ENCODE measurements around the gene ZNHIT1. TPM values are rescaled to one million over a fixed set of nuclear protein-coding genes. Genes with fewer than 3 reads are reported as not detected.
A peak's percentile ranks its signal among the peaks of the same experiment; 100 is the strongest.

The ZNHIT1 gene
- total RNA-seq, 1 donor from 2014 or later, result 57.1 TPM

GRCh38 chr7:101218236-101219125 is 516 bp downstream of the ZNHIT1 start:
- no peak for DNase-seq (ENCODE audit: low spot score)

GRCh38 chr7:101220295-101220694 is 2.3 kb downstream of the ZNHIT1 start:
- DNase-seq (ENCODE audit: low spot score), result no peak

GRCh38 chr7:101222275-101222830 is 4.4 kb downstream of the ZNHIT1 start:
- DNase-seq (ENCODE audit: low spot score), result no peak

- no peak for DNase-seq (ENCODE audit: low spot score)
Observed at GRCh38 chr7:101223528-101223927, 5.6 kb downstream of the ZNHIT1 start.

- DNase-seq (ENCODE audit: low spot score), result no peak
Observed at GRCh38 chr7:101225650-101226049, 7.7 kb downstream of the ZNHIT1 start.

- no peak for DNase-seq (ENCODE audit: low spot score)
Observed at GRCh38 chr7:101226721-101227120, 8.8 kb downstream of the ZNHIT1 start.

GRCh38 chr7:101231644-101232043 is 13.7 kb downstream of the ZNHIT1 start:
- no peak for DNase-seq (ENCODE audit: low spot score)

- peak; percentile 68 for DNase-seq (ENCODE audit: low spot score)
Observed at GRCh38 chr7:101232141-101232850, 14.3 kb downstream of the ZNHIT1 start.

- DNase-seq (ENCODE audit: low spot score), result no peak
Observed at GRCh38 chr7:101233907-101234547, 16.1 kb downstream of the ZNHIT1 start.

- no peak for DNase-seq (ENCODE audit: low spot score)
Observed at GRCh38 chr7:101234636-101235035, 16.7 kb downstream of the ZNHIT1 start.

GRCh38 chr7:101235050-101235449 is 17.1 kb downstream of the ZNHIT1 start:
- no peak for DNase-seq (ENCODE audit: low spot score)

- DNase-seq (ENCODE audit: low spot score), result no peak
Observed at GRCh38 chr7:101235522-101235921, 17.6 kb downstream of the ZNHIT1 start.

- no peak for DNase-seq (ENCODE audit: low spot score)
Observed at GRCh38 chr7:101236292-101236835, 18.4 kb downstream of the ZNHIT1 start.

GRCh38 chr7:101237206-101238067 is 19.5 kb downstream of the ZNHIT1 start, which contains the start of gene CLDN15:
TSS of gene CLDN15 (minus strand) at chr7:101237802. CDS start at chr7:101237581, 221 bp downstream.
- DNase-seq (ENCODE audit: low spot score), result no peak

- no peak for DNase-seq (ENCODE audit: low spot score)
Observed at GRCh38 chr7:101238226-101239182, 20.5 kb downstream of the ZNHIT1 start.

- no peak for DNase-seq (ENCODE audit: low spot score)
Observed at GRCh38 chr7:101239191-101239950, 21.4 kb downstream of the ZNHIT1 start.

- no peak for DNase-seq (ENCODE audit: low spot score)
Observed at GRCh38 chr7:101239951-101240220, 21.9 kb downstream of the ZNHIT1 start.

GRCh38 chr7:101240226-101241014 is 22.5 kb downstream of the ZNHIT1 start:
- DNase-seq (ENCODE audit: low spot score), result no peak
